Lower lobe of right lung (tissue), 2 donors: ENCODE measurements around the gene KLK1. TPM values are rescaled to one million over a fixed set of nuclear protein-coding genes. Genes with fewer than 3 reads are reported as not detected.
"Not testable (repeated sequence)": the region's sequence is repeated elsewhere in the genome, so short reads cannot be mapped to it uniquely, and the experiment has no call there.

Source experiments
- ATAC-seq, 2 donors: fragments of 200-7000 bp; cut with Tn5 transposase; one replicate each; pipeline ENCODE4 v1.9.1; 2020 to 2022; ENCODE audit warnings: mild to moderate bottlenecking in 2 of 2, moderate library complexity in 2 of 2
- DNase-seq: peaks from one replicate; pipeline ENCODE4 v3.0.0-alpha.2; 2020
- H3K27ac ChIP-seq: fragments of 200-600 bp; one replicate; pipeline ENCODE4 v1.8.0; 2022
- H3K27me3 ChIP-seq: fragments of 200-600 bp; one replicate; pipeline ENCODE4 v1.8.0; 2022; ENCODE audit warnings: low read depth
- H3K36me3 ChIP-seq: fragments of 200-600 bp; one replicate; pipeline ENCODE4 v1.8.0; 2022; ENCODE audit warnings: mild to moderate bottlenecking
- H3K4me1 ChIP-seq: fragments of 200-600 bp; one replicate; pipeline ENCODE4 v1.8.0; 2022
- H3K4me3 ChIP-seq: fragments of 200-600 bp; one replicate; pipeline ENCODE4 v1.8.0; 2022; ENCODE audit warnings: mild to moderate bottlenecking
- H3K9me3 ChIP-seq: fragments of 200-600 bp; one replicate; pipeline ENCODE4 v1.8.0; 2022
- intact Hi-C: fragments of 100-400 bp; cut with DNase I; formaldehyde crosslinking; loops from one replicate; pipeline ENCODE4 v1.11.0; 2022
- total RNA-seq: library from RNA; stranded (reverse); fragmentation: NEBNext Ultra II Directional; extraction: Animal tissue kit (Norgen Biotek cat#: 25700); gene quantifications from one replicate; pipeline ENCODE4 v1.2.1, GENCODE V29; 2021
- TF ChIP-seq, protein P1 (sequence below): fragments of 200-600 bp; IDR thresholded peaks from one replicate; pipeline ENCODE4 v1.8.0; 2022; ENCODE audit warnings: antibody characterized with exemption, mild to moderate bottlenecking
- donor health status: DM: no; HTN: yes; CAD: no; lungs with severe emphysema.

KLK1 gene
- total RNA-seq, 1 donor from 2014 or later, result 1.9 TPM

DNA sequence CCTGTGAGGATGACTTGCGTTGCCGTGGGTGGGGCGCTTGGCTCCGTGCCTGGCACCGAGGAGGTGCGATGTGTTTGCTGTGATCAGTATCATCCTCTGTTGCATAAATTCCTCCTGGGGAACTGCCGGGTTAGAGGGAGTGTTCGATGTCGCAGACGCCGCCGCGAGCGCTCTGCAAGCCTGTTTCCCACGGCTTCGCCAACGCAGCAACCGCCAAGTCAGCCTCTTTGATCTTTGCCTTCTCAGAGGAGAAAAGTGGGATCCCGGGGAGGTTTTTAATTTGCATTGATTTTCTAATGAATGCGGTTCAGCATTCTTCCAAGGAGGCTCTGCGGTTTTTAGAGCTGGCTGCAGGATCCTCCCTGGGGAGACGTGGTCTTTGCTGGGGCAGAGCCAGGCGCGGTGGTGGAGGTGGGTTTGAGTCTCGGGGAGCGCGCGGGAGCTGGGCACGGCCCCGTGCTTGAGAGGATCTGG is 45.7 kb downstream of the KLK1 start:
- DNase-seq, result no peak
- no peak for ATAC-seq
- H3K4me3 ChIP-seq, result no peak overlapping the region
- peaks cover 7% of the 10 kb centered on the region for H3K9me3 ChIP-seq
- no peak overlapping the region for H3K27ac ChIP-seq
- TF ChIP-seq, protein P1, sequence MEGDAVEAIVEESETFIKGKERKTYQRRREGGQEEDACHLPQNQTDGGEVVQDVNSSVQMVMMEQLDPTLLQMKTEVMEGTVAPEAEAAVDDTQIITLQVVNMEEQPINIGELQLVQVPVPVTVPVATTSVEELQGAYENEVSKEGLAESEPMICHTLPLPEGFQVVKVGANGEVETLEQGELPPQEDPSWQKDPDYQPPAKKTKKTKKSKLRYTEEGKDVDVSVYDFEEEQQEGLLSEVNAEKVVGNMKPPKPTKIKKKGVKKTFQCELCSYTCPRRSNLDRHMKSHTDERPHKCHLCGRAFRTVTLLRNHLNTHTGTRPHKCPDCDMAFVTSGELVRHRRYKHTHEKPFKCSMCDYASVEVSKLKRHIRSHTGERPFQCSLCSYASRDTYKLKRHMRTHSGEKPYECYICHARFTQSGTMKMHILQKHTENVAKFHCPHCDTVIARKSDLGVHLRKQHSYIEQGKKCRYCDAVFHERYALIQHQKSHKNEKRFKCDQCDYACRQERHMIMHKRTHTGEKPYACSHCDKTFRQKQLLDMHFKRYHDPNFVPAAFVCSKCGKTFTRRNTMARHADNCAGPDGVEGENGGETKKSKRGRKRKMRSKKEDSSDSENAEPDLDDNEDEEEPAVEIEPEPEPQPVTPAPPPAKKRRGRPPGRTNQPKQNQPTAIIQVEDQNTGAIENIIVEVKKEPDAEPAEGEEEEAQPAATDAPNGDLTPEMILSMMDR, result no peak
- H3K27me3 ChIP-seq, result peaks cover 74% of the 10 kb centered on the region
- intact Hi-C loops, result no loop called here
- H3K4me1 ChIP-seq, result no peaks in the 10 kb centered on the region
- no peaks in the 10 kb centered on the region for H3K36me3 ChIP-seq

GRCh38 chr19:50777261-50777660 is 46.3 kb downstream of the KLK1 start:
- DNase-seq (no peak), ATAC-seq (no peak)
- Histone ChIP-seq H3K9me3 (peaks cover 7% of the 10 kb centered on the region), H3K36me3 (no peaks in the 10 kb centered on the region), H3K4me1 (no peaks in the 10 kb centered on the region), H3K27ac (no peak overlapping the region), H3K27me3 (peaks cover 73% of the 10 kb centered on the region), H3K4me3 (no peak overlapping the region)
- intact Hi-C loops, result no loop called here
- TF ChIP-seq, protein P1, result no peak

DNA sequence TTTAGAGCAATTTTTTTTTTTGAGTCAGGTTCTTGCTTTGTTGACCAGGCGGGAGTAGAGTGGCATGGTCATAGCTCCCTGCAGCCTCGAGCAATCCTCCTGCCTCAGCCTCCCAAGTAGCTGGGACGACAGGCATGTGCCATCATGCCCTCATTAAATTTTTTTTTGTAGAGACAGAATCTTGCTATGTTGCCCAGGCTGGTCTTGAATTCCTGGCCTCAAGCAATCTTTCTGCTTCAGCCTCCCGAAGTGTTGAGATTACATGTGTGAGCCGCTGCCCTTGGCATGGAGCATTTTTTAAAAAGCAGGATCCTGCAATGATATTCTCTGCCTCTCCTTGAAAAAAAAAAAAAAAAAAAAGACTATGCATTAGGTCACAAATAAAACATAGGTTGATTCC is 47.5 kb downstream of the KLK1 start:
- ATAC-seq (no peak), DNase-seq (no peak)
- Histone ChIP-seq H3K9me3 (peaks cover 7% of the 10 kb centered on the region), H3K4me1 (no peaks in the 10 kb centered on the region), H3K4me3 (no peak overlapping the region), H3K36me3 (no peaks in the 10 kb centered on the region), H3K27me3 (peaks cover 69% of the 10 kb centered on the region), H3K27ac (no peak overlapping the region)
- intact Hi-C loops, result no loop called here
- TF ChIP-seq, protein P1, result no peak

GRCh38 chr19:50773454-50773853 is 50.1 kb downstream of the KLK1 start:
- H3K27ac ChIP-seq, H3K9me3 ChIP-seq, ATAC-seq, H3K4me1 ChIP-seq, DNase-seq, H3K36me3 ChIP-seq, H3K4me3 ChIP-seq, intact Hi-C loops: not testable (repeated sequence)
- H3K27me3 ChIP-seq, result peaks cover 57% of the 10 kb centered on the region

DNA sequence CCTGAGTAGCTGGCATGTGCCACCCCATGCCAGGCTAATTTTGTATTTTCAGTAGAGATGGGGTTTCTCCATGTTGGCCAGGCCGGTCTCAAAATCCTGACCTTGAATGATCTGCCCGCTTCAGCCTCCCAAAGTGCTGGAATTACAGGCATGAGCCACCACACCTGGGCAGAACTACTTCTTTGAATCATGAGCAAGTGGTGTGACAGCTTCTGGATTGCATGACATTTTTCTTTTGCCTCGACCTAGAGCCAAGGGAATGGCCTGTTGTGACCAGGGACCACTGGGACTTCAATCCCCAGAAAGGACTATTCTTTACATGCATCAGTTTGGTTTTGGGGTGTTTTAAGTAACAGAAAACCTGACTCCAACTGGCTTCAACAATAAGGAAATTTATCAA is 50.7 kb downstream of the KLK1 start:
- H3K9me3 ChIP-seq, H3K4me1 ChIP-seq, H3K4me3 ChIP-seq, H3K36me3 ChIP-seq, intact Hi-C loops, ATAC-seq, H3K27ac ChIP-seq, DNase-seq: not testable (repeated sequence)
- H3K27me3 ChIP-seq, result peaks cover 52% of the 10 kb centered on the region

GRCh38 chr19:50772476-50772875 is 51.1 kb downstream of the KLK1 start:
- H3K27me3 ChIP-seq, result peaks cover 50% of the 10 kb centered on the region
- no peak overlapping the region for H3K27ac ChIP-seq
- H3K9me3 ChIP-seq, result peaks cover 7% of the 10 kb centered on the region
- no peaks in the 10 kb centered on the region for H3K4me1 ChIP-seq
- intact Hi-C loops, result no loop called here
- TF ChIP-seq, protein P1, result no peak
- no peak for DNase-seq
- H3K36me3 ChIP-seq, result no peaks in the 10 kb centered on the region
- H3K4me3 ChIP-seq, result no peak overlapping the region
- ATAC-seq, result no peak

DNA sequence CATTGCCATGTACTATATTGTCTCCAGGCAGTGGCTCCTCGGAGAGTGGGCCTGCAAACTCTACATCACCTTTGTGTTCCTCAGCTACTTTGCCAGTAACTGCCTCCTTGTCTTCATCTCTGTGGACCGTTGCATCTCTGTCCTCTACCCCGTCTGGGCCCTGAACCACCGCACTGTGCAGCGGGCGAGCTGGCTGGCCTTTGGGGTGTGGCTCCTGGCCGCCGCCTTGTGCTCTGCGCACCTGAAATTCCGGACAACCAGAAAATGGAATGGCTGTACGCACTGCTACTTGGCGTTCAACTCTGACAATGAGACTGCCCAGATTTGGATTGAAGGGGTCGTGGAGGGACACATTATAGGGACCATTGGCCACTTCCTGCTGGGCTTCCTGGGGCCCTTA is 52.7 kb downstream of the KLK1 start:
- TF ChIP-seq, protein P1, result no peak
- Histone ChIP-seq H3K9me3 (no peaks in the 10 kb centered on the region), H3K36me3 (no peaks in the 10 kb centered on the region), H3K4me3 (no peak overlapping the region), H3K4me1 (no peaks in the 10 kb centered on the region), H3K27ac (no peak overlapping the region), H3K27me3 (peaks cover 35% of the 10 kb centered on the region)
- intact Hi-C loops, result no loop called here
- ATAC-seq, result no peak
- DNase-seq, result no peak

DNA sequence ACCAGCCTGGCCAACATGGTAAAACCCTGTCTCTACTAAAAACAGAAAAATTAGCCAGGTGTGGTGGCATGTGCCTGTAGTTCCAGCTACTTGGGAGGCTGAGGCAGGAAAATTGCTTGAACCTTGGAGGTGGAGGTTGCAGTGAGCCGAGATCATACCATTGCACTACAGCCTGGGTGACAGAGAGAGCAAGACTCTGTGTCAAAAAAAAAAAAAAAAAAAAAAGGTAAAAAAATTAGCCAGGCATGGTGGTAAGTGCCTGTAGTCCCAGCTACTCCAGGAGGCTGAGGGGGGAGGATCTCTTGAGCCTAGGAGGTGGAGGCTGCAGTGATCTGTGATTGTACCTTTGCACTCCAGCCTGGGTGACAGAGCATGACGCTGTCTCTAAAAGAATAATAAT is 53.4 kb downstream of the KLK1 start, which contains the start of gene GPR32:
GPR32 (plus strand) TSS at position 301 of the 400 bp plus-strand sequence. CDS start 137 bp downstream, outside the sequence.
- H3K4me1 ChIP-seq, H3K9me3 ChIP-seq, ATAC-seq, H3K27ac ChIP-seq, H3K36me3 ChIP-seq, DNase-seq, H3K4me3 ChIP-seq, intact Hi-C loops: not testable (repeated sequence)
- peaks cover 31% of the 10 kb centered on the region for H3K27me3 ChIP-seq
